OCI-LY7 (cell line): ENCODE measurements around the gene PGD.

ENCODE experiments used
- CTCF ChIP-seq: fragments of 200-600 bp; sonication (generic); conservative IDR thresholded peaks from 2 replicates; pipeline ENCODE4 v1.5.1; 2014; ENCODE audit warnings: mild to moderate bottlenecking, antibody characterized with exemption, low read length, moderate library complexity, mixed read lengths
- EZH2phosphoT487 ChIP-seq: fragments of 200-600 bp; sonication (generic); IDR thresholded peaks from 2 replicates; pipeline ENCODE4 v1.6.1; 2018; ENCODE audit warnings: low read depth, borderline replicate concordance, mild to moderate bottlenecking, mixed run types, antibody characterized with exemption, low read length, moderate library complexity, mixed read lengths

DNA sequence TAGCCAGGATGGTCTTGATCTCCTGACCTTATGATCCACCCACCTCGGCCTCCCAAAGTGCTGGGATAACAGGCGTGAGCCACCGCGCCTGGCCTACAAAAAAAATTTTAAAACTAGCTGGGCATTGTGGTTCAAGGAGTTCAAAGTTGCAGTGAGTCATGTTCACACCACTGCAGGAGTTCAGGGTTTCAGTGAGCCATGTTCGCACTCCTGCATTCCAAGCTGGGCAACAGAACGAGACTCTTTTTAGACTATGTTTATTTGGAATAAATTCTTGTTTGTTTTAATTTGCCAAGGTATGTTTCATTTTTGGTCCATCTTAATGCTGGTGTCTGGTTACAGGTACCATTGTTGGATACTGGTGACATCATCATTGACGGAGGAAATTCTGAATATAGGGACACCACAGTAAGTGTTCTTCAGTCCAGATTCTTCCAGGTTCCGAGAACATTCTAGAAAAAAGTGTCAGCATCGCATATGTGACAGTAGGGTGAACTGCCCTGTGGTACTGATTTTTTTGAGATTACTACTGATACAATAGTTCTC is 3.9 kb downstream of the PGD start:
- TF ChIP-seq CTCF (no peak), EZH2phosphoT487 (no peak)
